ENCODE data around the gene ZNF441. TPM values are rescaled to one million over a fixed set of nuclear protein-coding genes. Genes with fewer than 3 reads are reported as not detected.

ZNF441 gene
- total and polyA plus RNA-seq, 2 of the 13 experiments (the other 11 are each of a cell fraction or from before 2014, with no cell fraction given), result 2.8 to 10.0 TPM

DNA sequence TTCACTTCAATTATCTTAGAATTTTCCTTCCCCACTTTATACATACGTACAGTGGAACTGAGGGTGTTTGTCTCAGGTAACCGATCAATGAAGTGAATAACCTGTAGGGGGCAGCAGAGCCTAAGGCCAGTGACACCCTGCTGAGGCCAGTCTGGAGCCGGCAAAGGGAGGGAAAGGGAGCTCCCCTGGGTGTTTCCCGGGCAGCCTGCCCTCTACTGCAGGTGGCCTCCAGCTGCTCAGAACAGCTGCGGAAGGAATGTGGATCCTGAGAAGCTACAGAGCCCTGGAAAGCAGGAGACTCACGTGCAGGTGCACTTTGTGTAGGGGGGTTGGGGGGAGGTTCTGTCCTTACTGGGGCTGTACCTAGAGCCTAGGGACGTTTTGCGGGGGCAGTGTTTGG lies 30.7 kb downstream of the ZNF441 start (continued):
- TF ChIP-seq SRY (CRISPR knock-in tag; IDR thresholded peaks at IDR 0.05), result no peak
- TF ChIP-seq, protein P1, sequence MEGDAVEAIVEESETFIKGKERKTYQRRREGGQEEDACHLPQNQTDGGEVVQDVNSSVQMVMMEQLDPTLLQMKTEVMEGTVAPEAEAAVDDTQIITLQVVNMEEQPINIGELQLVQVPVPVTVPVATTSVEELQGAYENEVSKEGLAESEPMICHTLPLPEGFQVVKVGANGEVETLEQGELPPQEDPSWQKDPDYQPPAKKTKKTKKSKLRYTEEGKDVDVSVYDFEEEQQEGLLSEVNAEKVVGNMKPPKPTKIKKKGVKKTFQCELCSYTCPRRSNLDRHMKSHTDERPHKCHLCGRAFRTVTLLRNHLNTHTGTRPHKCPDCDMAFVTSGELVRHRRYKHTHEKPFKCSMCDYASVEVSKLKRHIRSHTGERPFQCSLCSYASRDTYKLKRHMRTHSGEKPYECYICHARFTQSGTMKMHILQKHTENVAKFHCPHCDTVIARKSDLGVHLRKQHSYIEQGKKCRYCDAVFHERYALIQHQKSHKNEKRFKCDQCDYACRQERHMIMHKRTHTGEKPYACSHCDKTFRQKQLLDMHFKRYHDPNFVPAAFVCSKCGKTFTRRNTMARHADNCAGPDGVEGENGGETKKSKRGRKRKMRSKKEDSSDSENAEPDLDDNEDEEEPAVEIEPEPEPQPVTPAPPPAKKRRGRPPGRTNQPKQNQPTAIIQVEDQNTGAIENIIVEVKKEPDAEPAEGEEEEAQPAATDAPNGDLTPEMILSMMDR (CRISPR knock-in tag; IDR thresholded peaks at IDR 0.05), result peak; percentile 96
- TF ChIP-seq, protein P2, sequence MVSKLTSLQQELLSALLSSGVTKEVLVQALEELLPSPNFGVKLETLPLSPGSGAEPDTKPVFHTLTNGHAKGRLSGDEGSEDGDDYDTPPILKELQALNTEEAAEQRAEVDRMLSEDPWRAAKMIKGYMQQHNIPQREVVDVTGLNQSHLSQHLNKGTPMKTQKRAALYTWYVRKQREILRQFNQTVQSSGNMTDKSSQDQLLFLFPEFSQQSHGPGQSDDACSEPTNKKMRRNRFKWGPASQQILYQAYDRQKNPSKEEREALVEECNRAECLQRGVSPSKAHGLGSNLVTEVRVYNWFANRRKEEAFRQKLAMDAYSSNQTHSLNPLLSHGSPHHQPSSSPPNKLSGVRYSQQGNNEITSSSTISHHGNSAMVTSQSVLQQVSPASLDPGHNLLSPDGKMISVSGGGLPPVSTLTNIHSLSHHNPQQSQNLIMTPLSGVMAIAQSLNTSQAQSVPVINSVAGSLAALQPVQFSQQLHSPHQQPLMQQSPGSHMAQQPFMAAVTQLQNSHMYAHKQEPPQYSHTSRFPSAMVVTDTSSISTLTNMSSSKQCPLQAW (CRISPR knock-in tag; IDR thresholded peaks at IDR 0.05), result 0 out of 2 replicates have a peak, but pooled peaks have one; percentile 29
- peak; percentile 53 for TF ChIP-seq TEAD3 (CRISPR knock-in tag; optimal IDR thresholded peaks at IDR 0.05; ENCODE audit: borderline replicate concordance)
- TF ChIP-seq, protein P3, sequence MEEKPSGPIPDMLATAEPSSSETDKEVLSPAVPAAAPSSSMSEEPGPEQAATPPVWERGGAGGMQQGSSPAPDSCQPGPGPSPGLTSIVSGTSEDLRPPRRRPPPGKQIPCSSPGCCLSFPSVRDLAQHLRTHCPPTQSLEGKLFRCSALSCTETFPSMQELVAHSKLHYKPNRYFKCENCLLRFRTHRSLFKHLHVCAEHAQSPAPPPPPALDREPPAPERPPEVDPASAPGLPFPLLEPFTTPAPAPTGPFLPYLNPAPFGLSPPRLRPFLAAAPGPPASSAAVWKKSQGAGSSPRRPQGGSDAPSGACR (CRISPR knock-in tag; IDR thresholded peaks at IDR 0.05), result peak; percentile 69; the same call in 1 of the 2 replicates
- no peak for TF ChIP-seq NFIB (CRISPR knock-in tag; IDR thresholded peaks at IDR 0.05; ENCODE audit: borderline replicate concordance)
- TF ChIP-seq ZBTB1 (CRISPR knock-in tag; IDR thresholded peaks at IDR 0.05; ENCODE audit: borderline replicate concordance), result no peak
- peak; percentile 32; the same call in 1 of the 2 replicates for TF ChIP-seq RFXANK (CRISPR knock-in tag; IDR thresholded peaks at IDR 0.05)
- peak; percentile 52; the same call in 1 of the 2 replicates for TF ChIP-seq MIXL1 (CRISPR knock-in tag; IDR thresholded peaks at IDR 0.05)
- 0 out of 2 replicates have a peak, but pooled peaks have one; percentile 25 for TF ChIP-seq KDM4B (CRISPR knock-in tag; IDR thresholded peaks at IDR 0.05)
- TF ChIP-seq, protein P4, sequence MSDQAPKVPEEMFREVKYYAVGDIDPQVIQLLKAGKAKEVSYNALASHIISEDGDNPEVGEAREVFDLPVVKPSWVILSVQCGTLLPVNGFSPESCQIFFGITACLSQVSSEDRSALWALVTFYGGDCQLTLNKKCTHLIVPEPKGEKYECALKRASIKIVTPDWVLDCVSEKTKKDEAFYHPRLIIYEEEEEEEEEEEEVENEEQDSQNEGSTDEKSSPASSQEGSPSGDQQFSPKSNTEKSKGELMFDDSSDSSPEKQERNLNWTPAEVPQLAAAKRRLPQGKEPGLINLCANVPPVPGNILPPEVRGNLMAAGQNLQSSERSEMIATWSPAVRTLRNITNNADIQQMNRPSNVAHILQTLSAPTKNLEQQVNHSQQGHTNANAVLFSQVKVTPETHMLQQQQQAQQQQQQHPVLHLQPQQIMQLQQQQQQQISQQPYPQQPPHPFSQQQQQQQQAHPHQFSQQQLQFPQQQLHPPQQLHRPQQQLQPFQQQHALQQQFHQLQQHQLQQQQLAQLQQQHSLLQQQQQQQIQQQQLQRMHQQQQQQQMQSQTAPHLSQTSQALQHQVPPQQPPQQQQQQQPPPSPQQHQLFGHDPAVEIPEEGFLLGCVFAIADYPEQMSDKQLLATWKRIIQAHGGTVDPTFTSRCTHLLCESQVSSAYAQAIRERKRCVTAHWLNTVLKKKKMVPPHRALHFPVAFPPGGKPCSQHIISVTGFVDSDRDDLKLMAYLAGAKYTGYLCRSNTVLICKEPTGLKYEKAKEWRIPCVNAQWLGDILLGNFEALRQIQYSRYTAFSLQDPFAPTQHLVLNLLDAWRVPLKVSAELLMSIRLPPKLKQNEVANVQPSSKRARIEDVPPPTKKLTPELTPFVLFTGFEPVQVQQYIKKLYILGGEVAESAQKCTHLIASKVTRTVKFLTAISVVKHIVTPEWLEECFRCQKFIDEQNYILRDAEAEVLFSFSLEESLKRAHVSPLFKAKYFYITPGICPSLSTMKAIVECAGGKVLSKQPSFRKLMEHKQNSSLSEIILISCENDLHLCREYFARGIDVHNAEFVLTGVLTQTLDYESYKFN (CRISPR knock-in tag; conservative IDR thresholded peaks at IDR 0.05), result peak; percentile 23
- no peak for TF ChIP-seq ZNF782 (CRISPR knock-in tag; IDR thresholded peaks at IDR 0.05; ENCODE audit: borderline replicate concordance)
- TF ChIP-seq FOXK1 (CRISPR knock-in tag; IDR thresholded peaks at IDR 0.05; ENCODE audit: borderline replicate concordance, low read depth), result 0 out of 2 replicates have a peak, but pooled peaks have one; percentile 37
- peak; percentile 66; the same call in 1 of the 2 replicates for TF ChIP-seq ERF (CRISPR knock-in tag; IDR thresholded peaks at IDR 0.05)
- TF ChIP-seq MAZ (IDR thresholded peaks at IDR 0.05; ENCODE audit: borderline replicate concordance, low read depth, low read length), result peak; percentile 24; the same call in 1 of the 2 replicates
- TF ChIP-seq MAZ (CRISPR knock-in tag; IDR thresholded peaks at IDR 0.05; ENCODE audit: low read depth), result no peak; the same call in 1 of the 2 replicates
- TF ChIP-seq, protein P5, sequence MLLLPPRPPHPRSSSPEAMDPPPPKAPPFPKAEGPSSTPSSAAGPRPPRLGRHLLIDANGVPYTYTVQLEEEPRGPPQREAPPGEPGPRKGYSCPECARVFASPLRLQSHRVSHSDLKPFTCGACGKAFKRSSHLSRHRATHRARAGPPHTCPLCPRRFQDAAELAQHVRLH (CRISPR knock-in tag; IDR thresholded peaks at IDR 0.05; ENCODE audit: borderline replicate concordance, low read depth), result peak; percentile 65; the same call in 1 of the 2 replicates
- no peak for TF ChIP-seq ZNF317 (CRISPR knock-in tag; IDR thresholded peaks at IDR 0.05)
- no peak for TF ChIP-seq TCF12 (IDR thresholded peaks at IDR 0.05)
- no peak for TF ChIP-seq TCF12 (CRISPR knock-in tag; IDR thresholded peaks at IDR 0.05)
- no peak for TF ChIP-seq FOXJ3 (CRISPR knock-in tag; IDR thresholded peaks at IDR 0.05; ENCODE audit: borderline replicate concordance)
- 0 out of 2 replicates have a peak, but pooled peaks have one; percentile 35 for TF ChIP-seq ZFP1 (CRISPR knock-in tag; IDR thresholded peaks at IDR 0.05)
- peak; percentile 58; the same call in 1 of the 2 replicates for TF ChIP-seq ZMYM3 (CRISPR knock-in tag; IDR thresholded peaks at IDR 0.05)
- TF ChIP-seq ZNF777 (CRISPR knock-in tag; IDR thresholded peaks at IDR 0.05), result no peak
- 0 out of 2 replicates have a peak, but pooled peaks have one; percentile 73 for TF ChIP-seq ZNF619 (CRISPR knock-in tag; IDR thresholded peaks at IDR 0.05)

Measured in HepG2 (cell line).